Spleen (tissue), 13 donors: ENCODE results near the gene SNX21. TPM values are rescaled to one million over a fixed set of nuclear protein-coding genes. Genes with fewer than 3 reads are reported as not detected.

Source experiments
- DNase-seq: peaks from one replicate; pipeline ENCODE4 v3.0.0-alpha.2; 2020
- H3K27ac ChIP-seq, 8 donors: fragments of 200-600 bp; sonication (generic) in 7 of 8; 1 replicate in 4 of 8; 2 replicates in 4 of 8; pipeline versions ENCODE4 v1.5.0 to v1.8.0; 2016 to 2021; ENCODE audit warnings: inconsistent platforms in 4 of 8, mild to moderate bottlenecking in 4 of 8, moderate library complexity in 1 of 8
- H3K27me3 ChIP-seq, 7 donors: fragments of 200-600 bp; sonication (generic) in 6 of 7; replicated peaks in 1 of 7; 1 replicate in 4 of 7; 2 replicates in 3 of 7; pipeline versions ENCODE4 v1.5.0 to v1.8.0; 2016 to 2021; ENCODE audit warnings: inconsistent platforms in 3 of 7, mild to moderate bottlenecking in 1 of 7
- H3K36me3 ChIP-seq, 6 donors: fragments of 200-600 bp; sonication (generic) in 5 of 6; 1 replicate in 4 of 6; 2 replicates in 2 of 6; pipeline versions ENCODE4 v1.5.0 to v1.8.0; 2016 to 2021; ENCODE audit warnings: inconsistent platforms in 2 of 6
- H3K4me1 ChIP-seq, 6 donors: fragments of 200-600 bp; sonication (generic) in 5 of 6; 1 replicate in 3 of 6; 2 replicates in 3 of 6; pipeline versions ENCODE4 v1.5.0 to v1.8.0; 2016 to 2021; ENCODE audit warnings: inconsistent platforms in 3 of 6
- H3K4me3 ChIP-seq, 8 donors: fragments of 200-600 bp; sonication (generic) in 7 of 8; 1 replicate in 4 of 8; 2 replicates in 4 of 8; pipeline versions ENCODE4 v1.5.0 to v1.8.0; 2016 to 2021; ENCODE audit warnings: inconsistent platforms in 4 of 8, mild to moderate bottlenecking in 4 of 8, moderate library complexity in 2 of 8
- H3K9me3 ChIP-seq, 8 donors: fragments of 200-600 bp; sonication (generic) in 7 of 8; 1 replicate in 4 of 8; 2 replicates in 4 of 8; pipeline versions ENCODE4 v1.5.0 to v1.8.0; 2016 to 2021; ENCODE audit warnings: inconsistent platforms in 4 of 8
- CTCF ChIP-seq, 11 experiments: fragments of 200-600 bp in 7 of 11; fragments of 450-650 bp in 4 of 11; sonication (generic) in 4 of 11; IDR thresholded peaks in 8 of 11; conservative IDR thresholded peaks in 3 of 11; 1 replicate in 7 of 11; 2 replicates in 4 of 11; pipeline versions ENCODE4 v1.4.0 to v1.8.0; 2016 to 2021; ENCODE audit warnings: antibody characterized with exemption in 11 of 11, inconsistent platforms in 4 of 11, mild to moderate bottlenecking in 1 of 11
- POLR2A ChIP-seq, 3 donors: fragments of 450-650 bp; IDR thresholded peaks; one replicate each; pipeline ENCODE4 v1.5.1; 2017; ENCODE audit warnings: antibody characterized with exemption in 3 of 3, mild to moderate bottlenecking in 1 of 3
- POLR2AphosphoS5 ChIP-seq, 3 donors: sonication (generic); formaldehyde crosslinking; IDR thresholded peaks; one replicate each; pipeline ENCODE4 v1.5.1; 2017; ENCODE audit warnings: antibody characterized with exemption in 3 of 3
- WGBS, 5 donors: extraction: QIAGEN DNeasy Blood & Tissue Kit in 3 of 5; methylation state at CpG; one replicate each; pipeline versions ENCODE4 v1.1.5 to v1.1.7; 2013 to 2018; 5-methylcytosine and 5-hydroxymethylcytosine counted together
- intact Hi-C: fragments of 100-400 bp; cut with DNase I; formaldehyde crosslinking; loops from one replicate; pipeline ENCODE4 v1.15.0; 2023; ENCODE audit warnings: low total_unique reads
- long read RNA-seq, 2 donors: transcript quantifications; one replicate each; lab custom pipeline, GENCODE V29; 2026
- polyA plus RNA-seq, 3 donors: library from polyadenylated mRNA; stranded (reverse); fragments of 200-250 nt; gene quantifications; one replicate each; pipeline ENCODE4 v1.2.1, GENCODE V29; 2013
- total RNA-seq, 7 donors: library from RNA; depleted of rRNA in 3 of 7; stranded (reverse); fragments of >200 nt in 3 of 7; fragmentation: NEBNext Ultra II Directional in 4 of 7; extraction: Animal tissue kit (Norgen Biotek cat#: 25700) in 4 of 7; gene quantifications; one replicate each; pipeline versions ENCODE4 v1.1.0 to v1.2.1, GENCODE V29; 2016 to 2021
- donor health status: healthy with polysubstance abuse.
- donor health status: DM: no; HTN: no; CAD: no; lungs with moderate emphysema.
- donor health status: DM: no; HTN: no; CAD: no.
- donor health status: Bipolar disorder and iron deficiency.
- donor health status: healthy.
- donor health status: DM: no; HTN: no; CAD: no.
- donor health status: DM: yes; HTN: yes; CAD: no.

The SNX21 gene
- total RNA-seq = 10 to 100 TPM in 6 of 7 donors, 1 to 10 TPM in 1; 8.8 to 32.4 (median 20.0) TPM
- 10 to 100 TPM in 2 of 3 donors, 1 to 10 TPM in 1; 6.3 to 15.8 (median 15.7) TPM for polyA plus RNA-seq
- long read RNA-seq, donor 1 = 0 reads
- long read RNA-seq, donor 2, partial matches to known transcripts = 0 of 3 reads
- long read RNA-seq, donor 2, other reads (novel, unspliced or antisense) = 0 of 3 reads

- H3K27ac ChIP-seq = peak within 1 kb of the TSS; percentile 64 to 93 (median 86)
- WGBS, 5 donors = 6 to 17% (median 6%) methylated on average over 11 to 35 of the region's 35 CpGs
- H3K4me3 ChIP-seq = peak within 1 kb of the TSS; percentile 54 to 90 (median 68)
- H3K27me3 ChIP-seq = no peaks in the 10 kb centered on the region
- H3K36me3 ChIP-seq = peaks cover 0 to 16% (median 3%) of the 10 kb centered on the region in 6 donors
- DNase-seq = peak; percentile 92
- intact Hi-C loops = no loop called here
- H3K4me1 ChIP-seq = peaks cover 19 to 62% (median 45%) of the 10 kb centered on the region in 6 donors
- no peaks in the 10 kb centered on the region for H3K9me3 ChIP-seq
- TF ChIP-seq POLR2A (IDR thresholded peaks at IDR 0.05) (peak in 1 of 3 donors; percentile 44), CTCF (IDR thresholded peaks at IDR 0.05 in 8 of 11, conservative IDR thresholded peaks at IDR 0.05 in 3 of 11) (no peak), POLR2AphosphoS5 (IDR thresholded peaks at IDR 0.05) (peak; percentile 51 to 70 (median 56))
Measured at GRCh38 chr20:45833030-45833882, at the start of gene SNX21. TSS of gene SNX21 (plus strand) at chr20:45833799. CDS start at chr20:45833920, 121 bp downstream.

GRCh38 chr20:45788351-45788750 is 45.2 kb upstream of the SNX21 start:
- DNase-seq = no peak
- Histone ChIP-seq H3K9me3 (no peaks in the 10 kb centered on the region), H3K27me3 (no peaks in the 10 kb centered on the region), H3K36me3 (peaks cover 0 to 2% (median 0%) of the 10 kb centered on the region in 6 donors), H3K4me3 (no peak overlapping the region), H3K27ac (no peak overlapping the region), H3K4me1 (peaks cover 8 to 32% (median 20%) of the 10 kb centered on the region in 6 donors)
- 56 to 64% (median 58%) methylated on average over 3 of the region's 3 CpGs for WGBS, 5 donors
- intact Hi-C loops = no loop called here
- TF ChIP-seq CTCF (IDR thresholded peaks at IDR 0.05 in 8 of 11, conservative IDR thresholded peaks at IDR 0.05 in 3 of 11) (no peak), POLR2AphosphoS5 (IDR thresholded peaks at IDR 0.05) (no peak), POLR2A (IDR thresholded peaks at IDR 0.05) (no peak)

GRCh38 chr20:45792317-45793118 is 41.1 kb upstream of the SNX21 start:
- TF ChIP-seq POLR2AphosphoS5 (IDR thresholded peaks at IDR 0.05) (no peak), CTCF (IDR thresholded peaks at IDR 0.05 in 8 of 11, conservative IDR thresholded peaks at IDR 0.05 in 3 of 11) (no peak), POLR2A (IDR thresholded peaks at IDR 0.05) (no peak)
- peaks cover 0 to 43% (median 35%) of the 10 kb centered on the region in 6 donors for H3K36me3 ChIP-seq
- H3K4me1 ChIP-seq = peaks cover 8 to 34% (median 25%) of the 10 kb centered on the region in 6 donors
- H3K27ac ChIP-seq = peak overlapping the region; percentile 90 to 99 (median 94)
- 12 to 19% (median 12%) methylated on average over 17 to 19 of the region's 19 CpGs for WGBS, 5 donors
- no peaks in the 10 kb centered on the region for H3K9me3 ChIP-seq
- peak overlapping the region; percentile 77 to 97 (median 90) for H3K4me3 ChIP-seq
- DNase-seq = peak; percentile 82
- H3K27me3 ChIP-seq = no peaks in the 10 kb centered on the region
- intact Hi-C loops = loop anchor here (10.0 kb wide), 1 partner anchor 92 kb away; the partner anchor contains the start of genes SPATA25 and ZSWIM1
